Neuronal stem cell (in vitro differentiated cells): ENCODE measurements around the gene MAP3K14.
A peak's percentile ranks its signal among the peaks of the same experiment; 100 is the strongest.

ENCODE experiments used
- DNase-seq: peaks from one replicate; pipeline ENCODE4 v3.0.0-alpha.2; 2013; ENCODE audit warnings: low spot score
- H2AFZ ChIP-seq: one replicate; pipeline ENCODE4 v1.6.1; 2013; ENCODE audit warnings: mild to moderate bottlenecking, low read length, inconsistent platforms
- H2AK5ac ChIP-seq: 2 replicates; pipeline ENCODE4 v1.6.1; 2013; ENCODE audit warnings: low read depth, mild to moderate bottlenecking, inconsistent platforms, low read length, moderate library complexity, mixed read lengths
- H2BK120ac ChIP-seq: 2 replicates; pipeline ENCODE4 v1.6.1; 2013; ENCODE audit warnings: low read depth, mild to moderate bottlenecking, inconsistent platforms, low read length, moderate library complexity, mixed read lengths
- H2BK12ac ChIP-seq: one replicate; pipeline ENCODE4 v1.6.1; 2013; ENCODE audit warnings: low read length, inconsistent platforms
- H2BK15ac ChIP-seq: 2 replicates; pipeline ENCODE4 v1.6.1; 2013; ENCODE audit warnings: mild to moderate bottlenecking, low read length, inconsistent platforms, mixed read lengths
- H2BK5ac ChIP-seq: one replicate; pipeline ENCODE4 v1.6.1; 2013; ENCODE audit warnings: inconsistent platforms, mild to moderate bottlenecking, low read length, moderate library complexity
- H3K14ac ChIP-seq: one replicate; pipeline ENCODE4 v1.6.1; 2013; ENCODE audit warnings: low read length, inconsistent platforms
- H3K18ac ChIP-seq: 2 replicates; pipeline ENCODE4 v1.6.1; 2013; ENCODE audit warnings: low read length, inconsistent platforms
- H3K23ac ChIP-seq: 2 replicates; pipeline ENCODE4 v1.6.1; 2013; ENCODE audit warnings: low read depth, mild to moderate bottlenecking, mixed read lengths, low read length, inconsistent platforms; ENCODE audit not compliant: poor library complexity
- H3K27ac ChIP-seq: replicated peaks from 3 replicates; pipeline ENCODE4 v1.5.1; 2013; ENCODE audit warnings: low read length, inconsistent platforms
- H3K27me3 ChIP-seq, 3 experiments: 2 replicates each; pipeline ENCODE4 v1.6.1; 2013; ENCODE audit warnings: low read length in 3 of 3, mild to moderate bottlenecking in 2 of 3, inconsistent platforms in 1 of 3, low read depth in 1 of 3, mixed read lengths in 1 of 3, moderate library complexity in 1 of 3; ENCODE audit not compliant: control insufficient read depth in 3 of 3, insufficient read depth in 3 of 3
- H3K36me3 ChIP-seq, 2 donors: replicated peaks in 1 of 2; 2 replicates each; pipeline ENCODE4 v1.6.1; 2013; ENCODE audit warnings: low read length in 2 of 2; ENCODE audit not compliant: control insufficient read depth in 2 of 2, insufficient read depth in 2 of 2
- H3K4ac ChIP-seq: 2 replicates; pipeline ENCODE4 v1.6.1; 2013; ENCODE audit warnings: inconsistent platforms, mild to moderate bottlenecking, low read length, moderate library complexity
- H3K4me1 ChIP-seq, 2 donors: 1 replicate in 1 of 2; 2 replicates in 1 of 2; pipeline ENCODE4 v1.6.1; 2013; ENCODE audit warnings: low read length in 2 of 2, low read depth in 1 of 2; ENCODE audit not compliant: control insufficient read depth in 2 of 2, insufficient read depth in 1 of 2
- H3K4me2 ChIP-seq: one replicate; pipeline ENCODE4 v1.6.1; 2013; ENCODE audit warnings: mild to moderate bottlenecking, low read length, inconsistent platforms; ENCODE audit not compliant: insufficient read depth, poor library complexity, severe bottlenecking
- H3K4me3 ChIP-seq, 2 donors: 2 replicates each; pipeline ENCODE4 v1.5.1; 2013; ENCODE audit warnings: low read length in 2 of 2, mild to moderate bottlenecking in 2 of 2, inconsistent platforms in 1 of 2, moderate library complexity in 1 of 2
- H3K79me1 ChIP-seq: one replicate; pipeline ENCODE4 v1.6.1; 2013; ENCODE audit warnings: low read depth, mild to moderate bottlenecking, inconsistent platforms, low read length, moderate library complexity
- H3K9ac ChIP-seq: one replicate; pipeline ENCODE4 v1.6.1; 2013; ENCODE audit warnings: mild to moderate bottlenecking, low read depth, low read length, inconsistent platforms; ENCODE audit not compliant: poor library complexity
- H3K9me3 ChIP-seq, 2 donors: replicated peaks in 1 of 2; 2 replicates each; pipeline versions ENCODE3 to v1.6.1; 2013; ENCODE audit warnings: low read length in 2 of 2, mild to moderate bottlenecking in 2 of 2, inconsistent platforms in 1 of 2, low read depth in 1 of 2, mixed read lengths in 1 of 2, moderate library complexity in 1 of 2; ENCODE audit not compliant: control insufficient read depth in 2 of 2, insufficient read depth in 1 of 2
- H4K8ac ChIP-seq: one replicate; pipeline ENCODE4 v1.6.1; 2013; ENCODE audit warnings: low read depth, mild to moderate bottlenecking, inconsistent platforms, low read length, moderate library complexity
- H4K91ac ChIP-seq: one replicate; pipeline ENCODE4 v1.6.1; 2013; ENCODE audit warnings: low read length, low read depth, mild to moderate bottlenecking, inconsistent platforms; ENCODE audit not compliant: poor library complexity
- WGBS, 2 donors: extraction: QIAGEN DNeasy Blood & Tissue Kit; methylation state at CpG; one replicate each; pipeline ENCODE4 v1.1.7; 2013; ENCODE audit warnings: missing lambda C conversion rate in 2 of 2, mixed read lengths in 1 of 2; ENCODE audit not compliant: insufficient read length in 2 of 2, insufficient replicate concordance in 1 of 2; ENCODE audit errors: extremely low coverage in 2 of 2; 5-methylcytosine and 5-hydroxymethylcytosine counted together

The MAP3K14 gene

GRCh38 chr17:45338023-45338781 is 21.4 kb upstream of the MAP3K14 start:
- WGBS, 2 donors, result no CpG with 5 or more reads among the region's 15 CpGs
- DNase-seq, result no peak
- no peaks in the 10 kb centered on the region for H3K79me1 ChIP-seq
- no peak overlapping the region for H2AK5ac ChIP-seq
- peaks cover 0 to 13% (median 3%) of the 10 kb centered on the region in 3 experiments for H3K27me3 ChIP-seq
- H3K4me3 ChIP-seq, result no peak overlapping the region
- H3K14ac ChIP-seq, result no peak overlapping the region
- no peaks in the 10 kb centered on the region for H3K36me3 ChIP-seq
- H4K91ac ChIP-seq, result no peak overlapping the region
- no peak overlapping the region for H4K8ac ChIP-seq
- H2BK120ac ChIP-seq, result no peak overlapping the region
- H3K9me3 ChIP-seq, result no peaks in the 10 kb centered on the region
- H3K18ac ChIP-seq, result peak overlapping the region; percentile 7
- H3K4ac ChIP-seq, result no peak overlapping the region
- H2AFZ ChIP-seq, result no peak overlapping the region
- H2BK12ac ChIP-seq, result no peak overlapping the region
- no peak overlapping the region for H3K27ac ChIP-seq
- no peak overlapping the region for H3K4me2 ChIP-seq
- H2BK15ac ChIP-seq, result no peak overlapping the region
- H2BK5ac ChIP-seq, result peak overlapping the region; percentile 42
- peaks cover 8 to 9% of the 10 kb centered on the region in 2 donors for H3K4me1 ChIP-seq
- no peak overlapping the region for H3K9ac ChIP-seq
- no peak overlapping the region for H3K23ac ChIP-seq

- Histone ChIP-seq H2BK120ac (peak overlapping the region; percentile 43), H2AK5ac (peak overlapping the region; percentile 49), H3K23ac (no peak overlapping the region), H3K4ac (no peak overlapping the region), H2AFZ (no peak overlapping the region), H2BK5ac (no peak overlapping the region), H3K27me3 (peaks cover 0 to 15% (median 3%) of the 10 kb centered on the region in 3 experiments), H3K4me1 (peaks cover 3 to 4% of the 10 kb centered on the region in 2 donors), H4K8ac (no peak overlapping the region), H3K36me3 (no peaks in the 10 kb centered on the region), H3K79me1 (no peaks in the 10 kb centered on the region), H2BK15ac (no peak overlapping the region), H3K18ac (no peak overlapping the region), H4K91ac (no peak overlapping the region), H3K4me2 (no peak overlapping the region), H3K4me3 (no peak overlapping the region), H3K9ac (no peak overlapping the region), H3K9me3 (no peaks in the 10 kb centered on the region), H3K14ac (no peak overlapping the region), H2BK12ac (no peak overlapping the region), H3K27ac (no peak overlapping the region)
- DNase-seq, result no peak
- WGBS, 2 donors, result no CpG with 5 or more reads among the region's 9 CpGs
These were observed 19.8 kb upstream of the MAP3K14 start for GRCh38 chr17:45336390-45337182.

GRCh38 chr17:45335721-45336120 is 18.9 kb upstream of the MAP3K14 start:
- Histone ChIP-seq H3K4me3 (no peak overlapping the region), H3K9ac (no peak overlapping the region), H3K9me3 (no peaks in the 10 kb centered on the region), H2BK120ac (no peak overlapping the region), H4K8ac (no peak overlapping the region), H3K27ac (no peak overlapping the region), H3K4ac (no peak overlapping the region), H3K27me3 (peaks cover 0 to 15% (median 3%) of the 10 kb centered on the region in 3 experiments), H3K4me1 (peaks cover 2 to 3% of the 10 kb centered on the region in 2 donors), H2AK5ac (no peak overlapping the region), H4K91ac (no peak overlapping the region), H2BK5ac (no peak overlapping the region), H3K14ac (no peak overlapping the region), H3K79me1 (no peaks in the 10 kb centered on the region), H3K36me3 (no peaks in the 10 kb centered on the region), H3K23ac (no peak overlapping the region), H2BK15ac (no peak overlapping the region), H2AFZ (no peak overlapping the region), H2BK12ac (no peak overlapping the region), H3K18ac (no peak overlapping the region), H3K4me2 (no peak overlapping the region)
- no CpG with 5 or more reads among the region's 5 CpGs for WGBS, 2 donors
- DNase-seq, result no peak
